A549 treated with GW870086 at 1 μM for 4 hours (cell line): Measurements from ENCODE around the gene OR7G1. TPM values are rescaled to one million over a fixed set of nuclear protein-coding genes. Genes with fewer than 3 reads are reported as not detected.

Experiments
- total RNA-seq: library from RNA; stranded (reverse); fragments of 200-300 nt; extraction: Qiagen RNA extraction; gene quantifications from 5 replicates; pipeline ENCODE4 v1.2.3, GENCODE V29; 2022; ENCODE audit warnings: low read depth

The OR7G1 gene, protein sequence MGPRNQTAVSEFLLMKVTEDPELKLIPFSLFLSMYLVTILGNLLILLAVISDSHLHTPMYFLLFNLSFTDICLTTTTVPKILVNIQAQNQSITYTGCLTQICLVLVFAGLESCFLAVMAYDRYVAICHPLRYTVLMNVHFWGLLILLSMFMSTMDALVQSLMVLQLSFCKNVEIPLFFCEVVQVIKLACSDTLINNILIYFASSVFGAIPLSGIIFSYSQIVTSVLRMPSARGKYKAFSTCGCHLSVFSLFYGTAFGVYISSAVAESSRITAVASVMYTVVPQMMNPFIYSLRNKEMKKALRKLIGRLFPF
- total RNA-seq, result not detected in 5 replicates

DNA sequence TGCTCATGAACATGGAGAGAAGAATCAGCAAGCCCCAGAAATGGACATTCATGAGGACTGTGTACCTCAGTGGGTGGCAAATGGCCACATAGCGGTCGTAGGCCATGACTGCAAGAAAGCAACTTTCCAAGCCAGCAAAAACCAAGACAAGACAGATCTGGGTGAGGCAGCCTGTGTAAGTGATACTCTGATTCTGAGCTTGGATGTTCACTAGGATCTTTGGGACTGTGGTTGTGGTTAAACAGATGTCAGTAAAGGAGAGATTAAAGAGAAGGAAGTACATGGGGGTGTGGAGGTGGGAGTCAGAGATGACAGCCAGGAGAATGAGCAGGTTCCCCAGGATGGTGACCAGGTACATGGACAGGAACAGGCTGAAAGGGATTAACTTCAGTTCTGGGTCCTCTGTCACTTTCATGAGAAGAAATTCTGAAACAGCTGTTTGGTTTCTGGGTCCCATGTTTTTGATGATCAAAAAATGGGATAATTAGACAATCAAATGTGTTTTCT is at the start of gene OR7G1:
Gene OR7G1 (minus strand): TSS at position 457 of the 507 bp plus-strand sequence. CDS start 0 bp downstream, at position 457.

DNA sequence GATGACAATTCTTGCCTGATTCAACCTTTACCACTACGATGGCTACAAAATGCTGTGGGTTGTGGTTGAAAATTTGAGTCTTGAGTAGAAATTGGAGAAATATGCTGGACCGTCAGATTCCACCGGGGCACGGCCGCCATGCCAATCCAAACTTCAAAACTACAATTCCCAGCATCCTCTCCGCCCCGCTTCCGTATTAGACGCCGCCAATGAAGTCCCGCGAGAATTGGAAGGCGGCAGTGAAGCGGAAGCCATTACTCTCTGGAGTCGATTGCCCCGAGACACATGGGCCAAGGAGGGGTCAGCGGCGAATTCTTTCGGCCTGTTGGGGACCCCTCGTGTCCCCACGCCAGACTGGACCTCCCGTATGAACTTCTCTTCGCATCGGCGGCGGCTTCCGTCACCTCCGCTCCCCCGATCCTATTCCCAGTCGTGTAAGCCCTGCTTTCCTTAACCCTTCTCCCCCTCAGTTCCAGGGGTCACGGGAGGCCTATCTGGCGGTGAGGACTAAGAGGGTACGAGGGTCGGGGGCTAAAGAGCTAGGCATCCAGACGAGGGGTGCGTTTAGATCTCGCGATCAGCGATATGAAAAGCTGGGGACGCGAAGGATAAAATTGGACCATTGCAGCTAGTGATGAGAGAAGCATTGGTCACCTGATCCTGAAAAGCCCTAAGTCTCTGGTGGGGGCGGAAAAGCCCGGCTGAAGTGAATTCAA is 24.8 kb upstream of the OR7G1 start, which contains the start of gene ZNF317:
Gene ZNF317 (plus strand): TSS at position 239 of the 716 bp plus-strand sequence. CDS start 15,620 bp downstream, outside the sequence.

DNA sequence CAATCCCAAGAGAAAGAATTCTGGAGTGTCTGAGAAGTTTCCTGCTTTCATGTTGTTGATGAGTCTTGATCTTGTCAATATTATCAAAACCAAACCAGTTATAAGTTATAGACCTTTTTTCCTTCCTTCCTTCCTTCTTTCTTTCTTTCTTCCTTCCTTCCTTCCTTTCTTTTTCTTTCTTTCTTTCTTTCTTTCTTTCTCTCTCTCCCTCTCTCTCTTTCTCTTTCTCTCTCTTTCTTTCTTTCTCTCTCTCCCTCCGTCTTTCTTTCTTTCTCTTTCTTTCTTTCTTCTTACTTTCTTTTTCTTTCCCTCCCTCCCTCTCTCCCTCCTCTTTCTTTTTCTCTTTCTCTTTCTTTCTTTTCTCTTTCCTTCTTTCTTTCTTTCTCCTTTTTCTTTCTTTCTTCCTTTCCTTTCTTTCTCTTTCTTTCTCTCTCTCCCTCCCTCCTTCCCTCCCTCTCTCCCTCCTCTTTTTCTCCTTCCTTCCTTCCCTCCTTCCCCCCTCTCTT is 11.4 kb upstream of the OR7G1 start, which contains the start of gene OR7G3:
Gene OR7G3 (minus strand): TSS at position 51 of the 506 bp plus-strand sequence. CDS start 0 bp downstream, at position 51.

GRCh38 chr19:9107375-9107774 is 8.2 kb downstream of the OR7G1 start, which contains the start of gene OR7G2:
OR7G2 (minus strand) TSS chr19:9107475; CDS start chr19:9103243, 4,232 bp downstream.

DNA sequence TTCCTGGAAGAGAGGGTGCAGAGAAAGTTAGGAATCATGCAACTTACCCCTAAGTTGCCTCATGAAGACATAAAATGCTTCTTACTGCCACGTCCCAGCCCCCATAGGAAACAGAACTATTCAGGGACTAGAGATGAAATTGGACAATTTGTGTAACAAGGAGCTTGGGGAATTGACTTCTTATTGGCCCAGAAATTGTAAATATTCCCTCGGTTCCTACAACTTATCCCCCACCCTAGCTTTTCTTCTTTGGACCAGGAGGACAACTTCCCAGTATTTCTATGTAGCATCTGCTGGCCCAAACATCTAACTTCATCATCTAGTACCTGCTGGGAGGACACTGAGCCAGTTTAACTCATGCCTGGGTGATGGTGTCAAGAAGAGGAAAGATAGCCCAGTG is 28.8 kb downstream of the OR7G1 start, which contains the start of gene OR1M1:
Gene OR1M1 (plus strand): TSS at position 301 of the 400 bp plus-strand sequence. CDS start 6,184 bp downstream, outside the sequence.

Other genes starting within 250 kb of the OR7G1 start
- gene MUC16, start 105.4 kb downstream of the OR7G1 start, total RNA-seq, result 0.02 to 0.23 TPM (median 0.04 TPM) in 4 of 5 replicates, not detected in the other
- not detected in 5 replicates for gene OR1M1, start 28.7 kb downstream of the OR7G1 start, total RNA-seq
- gene OR7G2, start 8.3 kb downstream of the OR7G1 start, total RNA-seq, result not detected in 5 replicates
- gene OR7G3, start 11.2 kb upstream of the OR7G1 start, total RNA-seq, result not detected in 5 replicates
- gene ZNF317, start 24.6 kb upstream of the OR7G1 start, total RNA-seq, result 16.8 to 20.4 TPM (median 18.5 TPM) in 5 replicates
- not detected in 5 replicates for gene OR7D2, start 63.2 kb upstream of the OR7G1 start, total RNA-seq
- not detected in 5 replicates for gene OR7D4, start 103.8 kb upstream of the OR7G1 start, total RNA-seq
- gene OR7E24, start 135.2 kb upstream of the OR7G1 start, total RNA-seq, result not detected in 5 replicates
- 0.34 to 1.8 TPM (median 1.3 TPM) in 5 replicates for gene ZNF699, start 194.1 kb upstream of the OR7G1 start, total RNA-seq
- 2.9 to 6.4 TPM (median 4.8 TPM) in 5 replicates for gene ZNF559, start 208.4 kb upstream of the OR7G1 start, total RNA-seq
- gene ZNF177, start 247.2 kb upstream of the OR7G1 start, total RNA-seq, result 0.22 to 0.64 TPM (median 0.59 TPM) in 5 replicates